ENCODE measurements around the gene AGO3. TPM values are rescaled to one million over a fixed set of nuclear protein-coding genes. Genes with fewer than 3 reads are reported as not detected.

AGO3 gene
- total RNA-seq, 1 experiment from 2014 or later: 39.4 TPM

- Histone ChIP-seq H3K9me3 (ENCODE audit: control insufficient read depth, insufficient read depth, low read depth, low read length) (no peaks in the 10 kb centered on the region), H3K27me3 (ENCODE audit: control insufficient read depth, insufficient read depth, low read length) (no peaks in the 10 kb centered on the region), H3K36me3 (ENCODE audit: control insufficient read depth, insufficient read depth, low read length) (no peaks in the 10 kb centered on the region), H3K4me3 (ENCODE audit: low read depth in 2 of 2, low read length in 2 of 2) (no peak overlapping the region), H3K4me1 (ENCODE audit: control insufficient read depth, insufficient read depth, low read length) (peaks cover 12% of the 10 kb centered on the region; the same call in 1 of the 2 replicates), H3K27ac (ENCODE audit: low read length) (no peak overlapping the region)
- ChIA-PET CTCF (interaction anchor here (0.8 kb wide), 1 partner anchor 43 kb away, joined by 3 read pairs; the partner anchor contains the start of gene TRAPPC3), POLR2A (no interaction called here)
- intact Hi-C loops (cut with micrococcal nuclease; ENCODE audit: unreplicated experiment): no loop called here
- BruUV-seq (replicated peaks): no TSS peak
- no peak for DNase-seq (ENCODE audit: low read depth, low spot score)
- in situ Hi-C loops (cut with HindIII; ENCODE audit: low pct_unique_long_range_greater_than_20kb, low sequenced_read_pairs): no loop called here
- ATAC-seq: no peak
- TF ChIP-seq POLR2AphosphoS5 (IDR thresholded peaks at IDR 0.05; ENCODE audit: low read depth, low read length) (no peak), CTCF (IDR thresholded peaks at IDR 0.05) (no peak), SIN3A (IDR thresholded peaks at IDR 0.05; ENCODE audit: borderline replicate concordance, insufficient read depth, low read depth, low read length) (no peak), TCF7L2 (IDR thresholded peaks at IDR 0.05; ENCODE audit: low read depth, low read length) (no peak), REST (IDR thresholded peaks at IDR 0.05; ENCODE audit: insufficient read depth in 1 of 2, low read depth in 2 of 2, low read length in 1 of 2) (no peak)
Observed at GRCh38 chr1:36106269-36106668, 175.4 kb downstream of the AGO3 start.

GRCh38 chr1:36107394-36107793, 176.5 kb downstream of the AGO3 start:
- TF ChIP-seq POLR2AphosphoS5 (IDR thresholded peaks at IDR 0.05; ENCODE audit: low read depth, low read length) (no peak), REST (IDR thresholded peaks at IDR 0.05; ENCODE audit: insufficient read depth in 1 of 2, low read depth in 2 of 2, low read length in 1 of 2) (no peak), CTCF (IDR thresholded peaks at IDR 0.05) (no peak), SIN3A (IDR thresholded peaks at IDR 0.05; ENCODE audit: borderline replicate concordance, insufficient read depth, low read depth, low read length) (no peak), TCF7L2 (IDR thresholded peaks at IDR 0.05; ENCODE audit: low read depth, low read length) (no peak)
- BruUV-seq (replicated peaks): no TSS peak
- intact Hi-C loops (cut with micrococcal nuclease; ENCODE audit: unreplicated experiment) (no loop called here), in situ Hi-C loops (cut with HindIII; ENCODE audit: low pct_unique_long_range_greater_than_20kb, low sequenced_read_pairs) (no loop called here)
- H3K36me3 ChIP-seq (ENCODE audit: control insufficient read depth, insufficient read depth, low read length): no peaks in the 10 kb centered on the region
- no peak overlapping the region for H3K4me3 ChIP-seq (ENCODE audit: low read depth in 2 of 2, low read length in 2 of 2)
- H3K4me1 ChIP-seq (ENCODE audit: control insufficient read depth, insufficient read depth, low read length): peaks cover 12% of the 10 kb centered on the region; the same call in 1 of the 2 replicates
- H3K27me3 ChIP-seq (ENCODE audit: control insufficient read depth, insufficient read depth, low read length): no peaks in the 10 kb centered on the region
- H3K9me3 ChIP-seq (ENCODE audit: control insufficient read depth, insufficient read depth, low read depth, low read length): no peaks in the 10 kb centered on the region
- no peak overlapping the region for H3K27ac ChIP-seq (ENCODE audit: low read length)
- ATAC-seq (0 out of 2 replicates have a peak, but pooled peaks have one; percentile 24), DNase-seq (ENCODE audit: low read depth, low spot score) (no peak)
- ChIA-PET CTCF (interaction anchor here (0.8 to 1.0 kb wide), 2 partner anchors 27 to 42 kb away, joined by 3 read pairs; partner anchors contain the start of gene TRAPPC3), POLR2A (interaction anchor here (0.5 to 0.7 kb wide), 3 partner anchors 10 to 39 kb away, joined by 3 to 4 read pairs (median 3); no protein-coding TSS in a partner anchor)

Data from Panc1 (cell line).